Central memory CD4-positive, alpha-beta T cell (primary cell): ENCODE data around the gene SCN1A.
"Not testable (repeated sequence)": the region's sequence is repeated elsewhere in the genome, so short reads cannot be mapped to it uniquely, and the experiment has no call there.

Experiments used
- DNase-seq: peaks from one replicate; pipeline ENCODE4 v3.0.0; 2022
- total RNA-seq, 3 experiments: gene quantifications; one replicate each; lab custom pipeline; 2026; lab: John Stamatoyannopoulos, UW

The SCN1A gene
- 0 to 0.04 (median 0) reads per million in 3 experiments for total RNA-seq

DNA sequence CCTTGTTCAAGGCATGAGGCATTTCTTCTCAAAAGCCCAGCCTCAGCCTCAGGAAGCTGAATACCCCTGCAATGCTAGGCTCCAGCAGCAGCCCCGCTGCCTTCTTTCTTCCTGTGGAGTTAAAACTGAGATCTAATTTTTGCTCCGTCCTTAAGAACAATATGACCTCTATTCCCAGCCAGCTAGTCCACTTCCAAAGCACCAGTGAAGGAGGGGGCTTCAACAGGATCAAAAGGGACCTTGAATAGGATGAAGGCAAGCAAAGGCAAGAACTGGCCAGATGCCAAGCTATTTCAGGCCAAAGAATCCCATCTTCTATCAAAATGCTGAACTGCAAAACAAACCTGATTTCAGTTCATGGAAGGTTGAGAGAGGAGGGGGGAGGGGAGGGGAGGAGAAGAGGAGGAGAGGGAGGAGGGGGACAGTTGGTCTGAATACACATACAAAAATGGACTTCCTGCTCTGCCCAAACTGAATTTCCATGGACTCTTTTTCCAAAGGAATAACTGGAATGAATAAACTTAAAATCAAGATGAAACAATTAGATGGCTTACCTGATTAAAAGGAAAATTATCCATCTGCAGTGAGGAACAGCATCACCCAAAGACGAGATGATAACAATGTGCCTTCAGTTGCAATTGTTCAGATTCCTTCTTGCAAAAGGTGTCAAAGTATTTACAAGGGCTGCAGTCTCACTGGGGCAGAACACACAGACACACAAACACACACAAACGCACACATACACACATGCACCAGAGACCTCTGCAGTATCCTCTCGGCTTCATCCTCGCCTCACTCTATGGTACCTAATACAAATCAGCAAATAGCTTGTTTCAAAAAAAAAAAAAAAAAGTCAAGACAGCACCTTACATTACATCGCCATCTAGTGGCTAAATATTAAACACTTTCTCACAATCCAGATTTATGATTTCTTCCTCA lies at the start of gene SCN1A:
Gene SCN1A (minus strand): TSS at position 804 of the 939 bp plus-strand sequence. CDS start 54,399 bp downstream, outside the sequence.
- peak; percentile 20 for DNase-seq

DNA sequence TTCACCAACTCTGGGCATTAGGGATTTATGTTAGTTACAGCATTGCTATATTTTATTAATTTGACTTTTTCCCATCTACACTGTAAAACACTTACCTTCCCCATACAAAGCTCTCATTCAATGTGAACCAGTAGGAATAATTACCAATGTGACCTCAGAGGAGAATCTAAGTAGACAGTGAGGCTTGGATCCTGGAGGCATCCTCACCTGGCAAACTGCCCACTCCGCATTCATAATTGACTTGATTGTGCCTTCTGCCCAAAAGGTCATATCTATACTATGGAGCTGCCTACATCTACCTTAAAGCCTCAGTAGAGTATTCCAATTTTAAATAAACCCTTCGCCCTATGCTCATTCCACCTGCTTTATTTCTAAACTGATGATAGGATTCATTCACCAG lies 45.4 kb upstream of the SCN1A start:
- DNase-seq, result no peak

DNA sequence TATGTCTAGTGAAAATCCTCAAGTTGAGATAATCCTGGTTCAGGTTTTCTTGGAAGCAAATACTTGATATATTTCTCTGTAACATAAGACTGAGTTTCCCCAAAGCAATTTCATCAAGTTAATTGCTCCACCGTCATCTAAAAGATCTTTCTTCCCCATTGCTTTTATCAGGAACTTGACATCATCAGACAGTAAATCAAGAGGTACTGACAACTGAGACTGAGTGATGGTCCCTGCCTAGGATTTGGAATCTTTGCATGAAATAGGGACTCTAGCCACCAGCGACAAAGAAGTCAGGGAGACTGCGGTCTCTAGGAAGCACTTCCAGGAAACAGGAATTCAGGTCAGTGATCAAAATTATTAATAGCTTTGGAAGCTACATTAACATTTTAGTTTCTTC lies 43.4 kb upstream of the SCN1A start:
- no peak for DNase-seq

GRCh38 chr2:166170356-166170755 lies 42.5 kb upstream of the SCN1A start:
- DNase-seq, result no peak

DNA sequence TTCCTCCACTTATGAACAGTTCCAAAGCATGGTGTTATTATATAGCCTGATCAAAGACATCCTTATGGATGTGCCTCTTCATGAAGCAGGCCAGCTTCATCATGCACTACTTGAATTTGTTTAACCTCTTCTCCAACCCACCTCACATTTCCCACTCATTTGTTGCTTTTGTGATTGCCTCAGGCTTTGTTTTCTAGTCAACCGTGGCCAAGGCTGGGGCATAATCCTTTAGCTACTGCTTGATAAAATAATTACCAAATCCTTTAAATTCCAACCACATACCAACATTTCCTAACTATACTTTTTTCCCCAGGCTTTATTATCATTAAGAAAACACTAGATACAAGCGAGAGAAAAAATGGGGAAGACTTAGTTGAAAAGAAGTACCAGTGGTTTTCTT lies 39.6 kb upstream of the SCN1A start:
- DNase-seq, result no peak

DNA sequence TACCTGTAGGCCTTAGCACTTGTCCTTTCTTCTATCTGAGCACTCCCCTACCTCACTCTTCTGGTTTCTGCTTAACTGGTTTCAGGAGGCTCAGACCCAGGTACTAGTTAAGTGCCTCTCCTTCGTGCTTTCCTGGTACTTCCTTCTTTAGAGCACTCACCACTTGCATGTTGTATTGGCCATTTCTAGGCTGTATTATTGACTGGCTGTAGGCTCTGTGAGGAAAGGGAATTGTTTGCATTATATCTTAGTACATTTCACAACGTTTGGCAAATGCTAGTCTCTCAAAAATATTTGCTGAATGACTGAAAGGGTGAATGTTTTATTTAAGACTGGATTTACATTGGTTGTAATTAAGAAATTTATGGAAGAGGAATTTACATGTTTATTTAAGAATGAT lies 36.0 kb upstream of the SCN1A start:
- DNase-seq, result no peak

DNA sequence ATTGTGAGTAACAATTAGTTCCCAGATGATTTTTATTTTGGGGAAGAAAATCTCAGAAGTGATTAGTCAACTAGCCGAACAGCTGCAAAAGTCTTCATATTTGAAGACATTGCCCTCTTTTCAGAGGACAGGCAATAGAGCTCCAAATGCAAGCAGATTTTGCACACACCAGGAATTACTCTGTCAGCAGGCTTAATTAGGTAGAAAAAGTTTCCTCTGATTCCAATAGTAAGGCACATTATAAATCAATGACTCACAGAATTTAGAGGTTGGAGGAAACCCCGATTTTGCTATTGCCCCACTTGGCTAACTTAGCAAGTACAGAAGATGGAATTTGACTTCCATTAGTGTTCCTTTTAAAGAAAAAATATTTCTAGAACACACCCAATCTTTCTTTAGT lies 30.7 kb upstream of the SCN1A start:
- DNase-seq, result no peak

- no peak for DNase-seq
These were observed 29.8 kb upstream of the SCN1A start for GRCh38 chr2:166157578-166157977.

- DNase-seq, result no peak
These were observed 29.2 kb upstream of the SCN1A start for GRCh38 chr2:166156985-166157490.

DNA sequence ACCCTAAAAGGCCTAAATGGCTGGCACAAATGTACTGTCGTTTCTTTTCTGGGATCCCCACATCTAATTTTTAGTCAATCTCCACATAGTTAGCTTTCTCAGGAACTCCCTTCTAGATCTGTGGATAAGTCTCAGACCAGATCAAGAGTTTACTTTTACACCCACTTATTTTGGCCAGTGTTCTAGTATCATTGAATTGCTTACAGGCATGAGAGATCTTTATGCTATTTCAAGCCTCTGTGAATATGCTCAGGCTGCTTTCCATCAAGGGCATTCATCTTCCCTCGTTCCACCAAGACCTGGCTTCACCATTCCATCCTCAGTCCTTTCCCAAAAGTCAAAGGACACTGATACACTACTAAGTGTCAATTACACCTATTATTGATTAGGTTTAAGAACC lies 27.8 kb upstream of the SCN1A start:
- DNase-seq, result no peak

- DNase-seq, result no peak
These were observed 27.0 kb upstream of the SCN1A start for GRCh38 chr2:166154685-166155338.

DNA sequence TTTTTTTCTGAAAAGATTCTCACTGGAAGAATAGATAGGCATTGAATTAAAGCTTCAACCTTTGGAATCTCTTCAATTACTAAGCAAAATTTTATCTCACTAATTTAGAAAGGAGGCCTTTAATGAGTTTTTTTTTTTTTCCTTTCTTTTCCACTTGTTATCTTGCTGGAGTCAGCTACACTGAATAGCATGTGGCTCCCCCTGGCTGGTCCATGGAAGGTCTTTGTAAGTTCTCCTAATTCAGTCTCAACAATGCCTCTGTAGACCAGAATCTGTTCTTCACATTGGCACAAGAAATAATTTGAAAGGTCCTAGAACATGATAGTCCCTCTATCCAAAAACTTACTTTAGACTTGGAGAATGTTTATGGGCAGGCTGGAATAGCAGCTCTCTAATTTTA lies 24.2 kb upstream of the SCN1A start:
- no peak for DNase-seq

DNA sequence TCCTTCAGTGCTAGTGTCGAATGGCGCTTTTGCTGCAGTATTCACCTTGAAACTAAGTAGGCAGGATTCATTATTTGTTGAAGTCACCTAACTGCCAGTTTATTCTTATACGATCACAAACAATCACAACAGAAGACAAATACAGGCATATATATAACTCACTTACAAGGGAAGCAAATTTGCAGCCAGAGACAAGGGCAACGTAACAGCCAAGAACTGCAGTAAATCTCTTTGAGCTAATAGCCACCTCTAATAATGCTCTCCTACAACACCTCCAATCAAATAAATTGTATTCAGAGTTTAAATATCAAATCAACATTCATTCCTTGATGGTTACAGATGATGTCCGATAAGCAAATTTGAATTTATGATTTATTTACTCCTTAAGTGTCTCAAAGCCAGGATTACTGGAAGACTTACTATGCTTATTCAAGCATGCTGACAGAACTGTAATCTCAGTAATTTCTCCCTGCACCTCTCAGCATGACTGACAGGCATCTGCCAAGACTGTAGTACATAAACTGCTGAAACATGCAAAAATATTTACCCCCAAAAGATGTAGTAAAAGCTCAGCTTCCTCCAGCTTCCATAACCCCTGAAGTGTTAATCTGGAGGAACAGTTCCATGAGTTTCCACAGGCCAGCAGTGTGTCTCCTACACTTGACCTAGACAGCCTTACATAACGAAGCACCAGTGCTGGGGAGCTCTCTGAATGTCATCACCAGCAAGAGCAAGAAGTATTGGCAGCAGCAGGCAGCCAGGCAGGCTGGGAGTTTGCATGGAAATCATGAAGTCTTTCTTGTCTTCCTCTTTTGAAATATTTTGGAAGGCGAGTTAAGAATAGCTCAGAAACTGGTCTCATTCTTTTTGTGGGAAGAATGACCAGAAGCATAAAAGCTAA lies 20.9 kb upstream of the SCN1A start:
- DNase-seq, result no peak

GRCh38 chr2:166147883-166148282 lies 20.1 kb upstream of the SCN1A start:
- DNase-seq, result no peak

- DNase-seq, result no peak
These were observed 16.3 kb upstream of the SCN1A start for GRCh38 chr2:166144071-166144470.

- DNase-seq, result no peak
These were observed 13.1 kb upstream of the SCN1A start for GRCh38 chr2:166140932-166141331.

- no peak for DNase-seq
These were observed 12.7 kb upstream of the SCN1A start for GRCh38 chr2:166140475-166140874.

GRCh38 chr2:166139479-166139878 lies 11.7 kb upstream of the SCN1A start:
- not testable (repeated sequence) for DNase-seq

DNA sequence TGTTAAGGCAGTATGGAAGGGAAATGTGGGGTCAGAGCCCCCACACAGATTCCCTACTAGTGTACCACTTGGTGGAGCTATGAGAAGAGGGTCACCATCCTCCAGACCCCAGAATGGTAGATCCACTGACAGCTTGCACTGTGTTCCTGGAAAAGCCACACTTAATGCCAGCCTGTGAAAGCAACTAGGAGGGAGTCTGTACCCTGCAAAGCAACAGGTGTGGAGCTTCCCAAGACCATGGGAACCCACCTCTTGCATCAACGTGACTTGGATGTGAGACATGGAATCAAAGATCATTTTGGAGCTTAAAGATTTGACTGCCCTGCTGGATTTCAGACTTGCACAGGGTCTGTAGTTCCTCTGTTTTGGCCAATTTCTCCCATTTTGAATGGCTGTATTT lies 10.8 kb upstream of the SCN1A start:
- no peak for DNase-seq

DNA sequence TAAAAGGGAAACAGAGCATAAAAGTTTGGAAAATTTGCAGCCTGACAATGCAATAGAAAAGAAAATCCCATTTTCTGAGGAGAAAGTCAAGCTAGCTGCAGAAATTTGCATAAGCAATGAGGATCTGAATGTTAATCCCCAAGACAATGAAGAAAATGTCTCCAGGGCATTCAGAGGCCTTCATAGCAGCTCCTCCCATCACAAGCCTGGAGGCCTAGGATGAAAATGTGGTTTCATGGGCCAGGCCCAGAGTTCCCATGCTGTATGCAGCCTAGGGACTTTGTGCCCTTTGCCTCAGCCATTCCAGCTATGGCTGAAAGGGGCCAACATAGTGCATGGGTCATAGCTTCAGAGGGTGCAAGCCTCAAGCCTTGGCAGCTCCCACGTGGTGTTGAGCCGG lies 10.3 kb upstream of the SCN1A start:
- no peak for DNase-seq

GRCh38 chr2:166137331-166137730 lies 9.5 kb upstream of the SCN1A start:
- DNase-seq, result no peak

DNA sequence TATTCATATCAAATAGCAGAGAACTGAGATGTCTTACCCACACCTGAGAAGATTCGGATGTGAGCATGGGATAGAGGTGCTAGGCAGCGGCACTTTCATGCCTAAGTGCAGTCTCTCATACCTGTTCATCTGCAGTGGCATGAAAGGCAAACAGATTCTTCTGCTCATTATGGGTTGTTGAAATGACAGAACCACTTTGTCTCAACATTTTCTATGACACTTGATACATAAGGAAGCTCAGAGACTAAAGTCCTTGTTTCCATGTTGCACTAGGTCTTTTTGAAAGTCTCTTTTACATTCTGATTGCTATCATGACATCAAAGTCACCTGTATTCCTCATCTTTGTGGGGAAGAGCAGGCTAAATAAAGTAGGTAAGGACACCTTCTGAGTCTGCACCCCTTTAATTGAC lies 8.0 kb upstream of the SCN1A start:
- DNase-seq, result no peak
